ENCODE measurements around the gene PAEP. TPM values are rescaled to one million over a fixed set of nuclear protein-coding genes. Genes with fewer than 3 reads are reported as not detected.

The PAEP gene
- total RNA-seq, 2 experiments from 2014 or later, result not detected

- H3K36me3 Mint-ChIP-seq, result no peaks in the 10 kb centered on the region
- H3K27me3 Mint-ChIP-seq, result no peaks in the 10 kb centered on the region
- H3K4me1 Mint-ChIP-seq, result no peaks in the 10 kb centered on the region
- DNase-seq (no peak), ATAC-seq (ENCODE audit: low read depth) (no peak)
- H3K9me3 Mint-ChIP-seq, result no peaks in the 10 kb centered on the region
- POLR2A ChIA-PET, result no interaction called here
- no peak overlapping the region for H3K27ac Mint-ChIP-seq
- H3K4me3 Mint-ChIP-seq, result no peak overlapping the region
These were observed 31.1 kb downstream of the PAEP start for GRCh38 chr9:135592625-135593024.

- H3K9me3 Mint-ChIP-seq, result no peaks in the 10 kb centered on the region
- H3K4me1 Mint-ChIP-seq, result no peaks in the 10 kb centered on the region
- DNase-seq, result no peak
- POLR2A ChIA-PET, result no interaction called here
- H3K4me3 Mint-ChIP-seq, result no peak overlapping the region
- H3K27me3 Mint-ChIP-seq, result peaks cover 19% of the 10 kb centered on the region
- H3K27ac Mint-ChIP-seq, result no peak overlapping the region
- no peaks in the 10 kb centered on the region for H3K36me3 Mint-ChIP-seq
- no peak for ATAC-seq (ENCODE audit: low read depth)
These were observed 34.7 kb downstream of the PAEP start for GRCh38 chr9:135596211-135596610.

GRCh38 chr9:135600296-135600817, 38.8 kb downstream of the PAEP start:
- Mint-ChIP-seq H3K9me3 (no peaks in the 10 kb centered on the region), H3K27me3 (peaks cover 19% of the 10 kb centered on the region), H3K27ac (no peak overlapping the region), H3K4me1 (no peaks in the 10 kb centered on the region), H3K4me3 (no peak overlapping the region), H3K36me3 (no peaks in the 10 kb centered on the region)
- ATAC-seq (ENCODE audit: low read depth) (no peak), DNase-seq (no peak)
- POLR2A ChIA-PET, result no interaction called here

GRCh38 chr9:135601988-135602387, 40.4 kb downstream of the PAEP start:
- DNase-seq, result no peak
- POLR2A ChIA-PET, result no interaction called here

GRCh38 chr9:135602789-135603481, 41.4 kb downstream of the PAEP start:
- Mint-ChIP-seq H3K36me3 (no peaks in the 10 kb centered on the region), H3K27me3 (peaks cover 19% of the 10 kb centered on the region), H3K27ac (no peak overlapping the region), H3K4me1 (no peaks in the 10 kb centered on the region), H3K4me3 (no peak overlapping the region), H3K9me3 (no peaks in the 10 kb centered on the region)
- POLR2A ChIA-PET, result no interaction called here
- peak; percentile 58 for DNase-seq
- peak; percentile 55 for ATAC-seq (ENCODE audit: low read depth)

More at GRCh38 chr9:135601988-135602387, 40.4 kb downstream of the PAEP start:
- no peaks in the 10 kb centered on the region for H3K4me1 Mint-ChIP-seq
- H3K27me3 Mint-ChIP-seq, result peaks cover 19% of the 10 kb centered on the region
- H3K27ac Mint-ChIP-seq, result no peak overlapping the region
- H3K4me3 Mint-ChIP-seq, result no peak overlapping the region
- ATAC-seq (ENCODE audit: low read depth), result no peak
- no peaks in the 10 kb centered on the region for H3K36me3 Mint-ChIP-seq
- no peaks in the 10 kb centered on the region for H3K9me3 Mint-ChIP-seq

- Mint-ChIP-seq H3K4me3 (no peak overlapping the region), H3K9me3 (no peaks in the 10 kb centered on the region), H3K27me3 (peaks cover 11% of the 10 kb centered on the region)
These were observed 43.1 kb downstream of the PAEP start for GRCh38 chr9:135604437-135605237.

GRCh38 chr9:135605238-135605781, 43.8 kb downstream of the PAEP start:
- Mint-ChIP-seq H3K36me3 (no peaks in the 10 kb centered on the region), H3K9me3 (no peaks in the 10 kb centered on the region), H3K27ac (no peak overlapping the region), H3K27me3 (peaks cover 8% of the 10 kb centered on the region), H3K4me3 (no peak overlapping the region), H3K4me1 (no peaks in the 10 kb centered on the region)
- POLR2A ChIA-PET, result no interaction called here
- ATAC-seq (ENCODE audit: low read depth), result no peak
- DNase-seq, result peak; percentile 18

More at GRCh38 chr9:135604437-135605237, 43.1 kb downstream of the PAEP start:
- ATAC-seq (ENCODE audit: low read depth), result no peak
- peak; percentile 27 for DNase-seq
- POLR2A ChIA-PET, result no interaction called here
- no peaks in the 10 kb centered on the region for H3K4me1 Mint-ChIP-seq
- no peak overlapping the region for H3K27ac Mint-ChIP-seq
- no peaks in the 10 kb centered on the region for H3K36me3 Mint-ChIP-seq

GRCh38 chr9:135606885-135607259, 45.3 kb downstream of the PAEP start:
- H3K4me3 Mint-ChIP-seq, result no peak overlapping the region
- POLR2A ChIA-PET, result no interaction called here
- DNase-seq (no peak), ATAC-seq (ENCODE audit: low read depth) (no peak)
- H3K27ac Mint-ChIP-seq, result no peak overlapping the region
- H3K27me3 Mint-ChIP-seq, result peaks cover 3% of the 10 kb centered on the region
- no peaks in the 10 kb centered on the region for H3K36me3 Mint-ChIP-seq
- H3K4me1 Mint-ChIP-seq, result no peaks in the 10 kb centered on the region
- H3K9me3 Mint-ChIP-seq, result no peaks in the 10 kb centered on the region

GRCh38 chr9:135607401-135608293, 46.1 kb downstream of the PAEP start:
- ATAC-seq (ENCODE audit: low read depth) (no peak), DNase-seq (peak; percentile 27)
- H3K27ac Mint-ChIP-seq, result no peak overlapping the region
- POLR2A ChIA-PET, result no interaction called here
- no peaks in the 10 kb centered on the region for H3K36me3 Mint-ChIP-seq
- peaks cover 3% of the 10 kb centered on the region for H3K27me3 Mint-ChIP-seq
- no peak overlapping the region for H3K4me3 Mint-ChIP-seq
- no peaks in the 10 kb centered on the region for H3K4me1 Mint-ChIP-seq
- no peaks in the 10 kb centered on the region for H3K9me3 Mint-ChIP-seq

- ATAC-seq (ENCODE audit: low read depth) (no peak), DNase-seq (peak; percentile 24)
- no peaks in the 10 kb centered on the region for H3K9me3 Mint-ChIP-seq
- H3K4me3 Mint-ChIP-seq, result no peak overlapping the region
- POLR2A ChIA-PET, result no interaction called here
- H3K27me3 Mint-ChIP-seq, result peaks cover 3% of the 10 kb centered on the region
- H3K27ac Mint-ChIP-seq, result no peak overlapping the region
- no peaks in the 10 kb centered on the region for H3K36me3 Mint-ChIP-seq
- H3K4me1 Mint-ChIP-seq, result no peaks in the 10 kb centered on the region
These were observed 46.9 kb downstream of the PAEP start for GRCh38 chr9:135608294-135608998.

- peaks cover 3% of the 10 kb centered on the region for H3K27me3 Mint-ChIP-seq
- H3K9me3 Mint-ChIP-seq, result no peaks in the 10 kb centered on the region
- no peak for DNase-seq
- no peak for ATAC-seq (ENCODE audit: low read depth)
- no peaks in the 10 kb centered on the region for H3K36me3 Mint-ChIP-seq
- POLR2A ChIA-PET, result no interaction called here
- H3K4me1 Mint-ChIP-seq, result no peaks in the 10 kb centered on the region
- no peak overlapping the region for H3K4me3 Mint-ChIP-seq
- no peak overlapping the region for H3K27ac Mint-ChIP-seq
These were observed 47.4 kb downstream of the PAEP start for GRCh38 chr9:135608999-135609317.

- H3K4me3 Mint-ChIP-seq, result no peak overlapping the region
- ATAC-seq (ENCODE audit: low read depth) (no peak), DNase-seq (no peak)
- POLR2A ChIA-PET, result no interaction called here
- H3K27me3 Mint-ChIP-seq, result peaks cover 3% of the 10 kb centered on the region
- no peak overlapping the region for H3K27ac Mint-ChIP-seq
- no peaks in the 10 kb centered on the region for H3K36me3 Mint-ChIP-seq
- H3K4me1 Mint-ChIP-seq, result no peaks in the 10 kb centered on the region
- no peaks in the 10 kb centered on the region for H3K9me3 Mint-ChIP-seq
These were observed 47.9 kb downstream of the PAEP start for GRCh38 chr9:135609366-135609955.

Data from activated naive CD8-positive, alpha-beta T cell treated with anti-CD3 and anti-CD28 coated beads, Interleukin-2, amount 10 ng/mL, durations not matched to agents 7 days and 5 days (primary cell).